ENCODE data around the gene LIN54. TPM values are rescaled to one million over a fixed set of nuclear protein-coding genes. Genes with fewer than 3 reads are reported as not detected.
"Not testable (repeated sequence)": the region's sequence is repeated elsewhere in the genome, so short reads cannot be mapped to it uniquely, and the experiment has no call there.

Gene LIN54
- polyA plus RNA-seq, 1 donor (not counting 4 experiments of a cell fraction or from before 2014, with no cell fraction given): 8.1 TPM

DNA sequence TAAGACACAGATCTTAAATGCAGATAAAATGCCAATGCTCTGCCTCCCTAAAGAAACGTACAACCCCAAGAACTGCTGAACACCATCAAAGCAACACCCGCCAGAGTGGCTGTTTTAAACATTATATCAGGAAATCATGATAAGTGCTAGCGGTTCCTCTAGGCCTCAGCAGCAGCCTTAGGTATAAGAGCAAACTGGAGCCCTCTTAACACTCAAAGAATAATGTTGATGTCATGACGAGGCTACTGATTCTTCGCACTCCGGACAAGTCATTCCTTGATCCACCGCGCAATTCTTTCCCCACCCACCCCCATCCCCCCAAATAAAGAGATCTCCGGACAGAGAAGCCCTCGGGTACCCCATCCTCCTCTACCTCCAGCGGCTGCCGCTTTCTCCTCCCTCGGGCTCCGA, 507 bp downstream of the LIN54 start:
- no peaks in the 10 kb centered on the region for H3K9me3 ChIP-seq (ENCODE audit: control insufficient read depth, low read depth, low read length)
- H3K27me3 ChIP-seq (ENCODE audit: control insufficient read depth, extremely low read depth, insufficient read depth, low read length): no peaks in the 10 kb centered on the region
- no peaks in the 10 kb centered on the region for H3K9me1 ChIP-seq (ENCODE audit: control insufficient read depth, extremely low read depth, insufficient read depth, low read length)
- TF ChIP-seq EZH2 (IDR thresholded peaks at IDR 0.05; ENCODE audit: low read length) (no peak), CTCF (optimal IDR thresholded peaks at IDR 0.05 in 1 of 3, IDR thresholded peaks at IDR 0.05 in 1 of 3, conservative IDR thresholded peaks at IDR 0.05 in 1 of 3; ENCODE audit: extremely low read depth in 1 of 3, insufficient read depth in 2 of 3, low read length in 3 of 3) (no peak)
- H3K36me3 ChIP-seq (ENCODE audit: control insufficient read depth in 2 of 2, extremely low read depth in 1 of 2, insufficient read depth in 2 of 2, low read length in 2 of 2): no peaks in the 10 kb centered on the region
- H3K9ac ChIP-seq (ENCODE audit: control insufficient read depth, extremely low read depth, insufficient read depth, low read length): peak overlapping the region; percentile 94
- no peak for FAIRE-seq
- H4K20me1 ChIP-seq (ENCODE audit: control insufficient read depth, extremely low read depth, insufficient read depth, low read length): no peaks in the 10 kb centered on the region
- H3K4me1 ChIP-seq (ENCODE audit: control insufficient read depth, extremely low read depth, insufficient read depth, low read length): peaks cover 13% of the 10 kb centered on the region
- DNase-seq (ENCODE audit: low read depth, low spot score): no peak
- dilution Hi-C loops (cut with MboI; ENCODE audit: extremely low pct_ligation_motif_present, low sequenced_read_pairs): no loop called here
- peak overlapping the region; percentile 75 to 93 (median 90) for H3K4me3 ChIP-seq (ENCODE audit: control insufficient read depth in 2 of 3, extremely low read depth in 1 of 3, insufficient read depth in 2 of 3, low read depth in 1 of 3, low read length in 3 of 3)
- peak overlapping the region; percentile 91 for H3K4me2 ChIP-seq (ENCODE audit: control insufficient read depth, extremely low read depth, insufficient read depth, low read depth, low read length)
- H3K27ac ChIP-seq (ENCODE audit: control insufficient read depth, insufficient read depth, low read length): peak overlapping the region; percentile 92
- H2AFZ ChIP-seq (ENCODE audit: control insufficient read depth, low read length): peak overlapping the region; percentile 92
- peaks cover 56% of the 10 kb centered on the region for H3K79me2 ChIP-seq (ENCODE audit: control insufficient read depth, insufficient read depth, low read length)

- peaks cover 60% of the 10 kb centered on the region for H3K79me2 ChIP-seq (ENCODE audit: control insufficient read depth, insufficient read depth, low read length)
- dilution Hi-C loops (cut with MboI; ENCODE audit: extremely low pct_ligation_motif_present, low sequenced_read_pairs): no loop called here
- peak overlapping the region; percentile 91 for H3K4me2 ChIP-seq (ENCODE audit: control insufficient read depth, extremely low read depth, insufficient read depth, low read depth, low read length)
- peaks cover 13% of the 10 kb centered on the region for H3K4me1 ChIP-seq (ENCODE audit: control insufficient read depth, extremely low read depth, insufficient read depth, low read length)
- TF ChIP-seq EZH2 (IDR thresholded peaks at IDR 0.05; ENCODE audit: low read length): no peak
- no peak for TF ChIP-seq CTCF (optimal IDR thresholded peaks at IDR 0.05 in 1 of 3, IDR thresholded peaks at IDR 0.05 in 1 of 3, conservative IDR thresholded peaks at IDR 0.05 in 1 of 3; ENCODE audit: extremely low read depth in 1 of 3, insufficient read depth in 2 of 3, low read length in 3 of 3)
- H3K36me3 ChIP-seq (ENCODE audit: control insufficient read depth in 2 of 2, extremely low read depth in 1 of 2, insufficient read depth in 2 of 2, low read length in 2 of 2): no peaks in the 10 kb centered on the region
- no peak for DNase-seq (ENCODE audit: low read depth, low spot score)
- H4K20me1 ChIP-seq (ENCODE audit: control insufficient read depth, extremely low read depth, insufficient read depth, low read length): no peaks in the 10 kb centered on the region
- no peaks in the 10 kb centered on the region for H3K9me1 ChIP-seq (ENCODE audit: control insufficient read depth, extremely low read depth, insufficient read depth, low read length)
- H3K4me3 ChIP-seq (ENCODE audit: control insufficient read depth in 2 of 3, extremely low read depth in 1 of 3, insufficient read depth in 2 of 3, low read depth in 1 of 3, low read length in 3 of 3): peak overlapping the region; percentile 75 to 93 (median 90)
- no peaks in the 10 kb centered on the region for H3K9me3 ChIP-seq (ENCODE audit: control insufficient read depth, low read depth, low read length)
- peak overlapping the region; percentile 92 for H3K27ac ChIP-seq (ENCODE audit: control insufficient read depth, insufficient read depth, low read length)
- H3K9ac ChIP-seq (ENCODE audit: control insufficient read depth, extremely low read depth, insufficient read depth, low read length): peak overlapping the region; percentile 94
- no peak for FAIRE-seq
- H3K27me3 ChIP-seq (ENCODE audit: control insufficient read depth, extremely low read depth, insufficient read depth, low read length): no peaks in the 10 kb centered on the region
- H2AFZ ChIP-seq (ENCODE audit: control insufficient read depth, low read length): peak overlapping the region; percentile 16
Measured at GRCh38 chr4:83009529-83009928, 1.1 kb downstream of the LIN54 start.

DNA sequence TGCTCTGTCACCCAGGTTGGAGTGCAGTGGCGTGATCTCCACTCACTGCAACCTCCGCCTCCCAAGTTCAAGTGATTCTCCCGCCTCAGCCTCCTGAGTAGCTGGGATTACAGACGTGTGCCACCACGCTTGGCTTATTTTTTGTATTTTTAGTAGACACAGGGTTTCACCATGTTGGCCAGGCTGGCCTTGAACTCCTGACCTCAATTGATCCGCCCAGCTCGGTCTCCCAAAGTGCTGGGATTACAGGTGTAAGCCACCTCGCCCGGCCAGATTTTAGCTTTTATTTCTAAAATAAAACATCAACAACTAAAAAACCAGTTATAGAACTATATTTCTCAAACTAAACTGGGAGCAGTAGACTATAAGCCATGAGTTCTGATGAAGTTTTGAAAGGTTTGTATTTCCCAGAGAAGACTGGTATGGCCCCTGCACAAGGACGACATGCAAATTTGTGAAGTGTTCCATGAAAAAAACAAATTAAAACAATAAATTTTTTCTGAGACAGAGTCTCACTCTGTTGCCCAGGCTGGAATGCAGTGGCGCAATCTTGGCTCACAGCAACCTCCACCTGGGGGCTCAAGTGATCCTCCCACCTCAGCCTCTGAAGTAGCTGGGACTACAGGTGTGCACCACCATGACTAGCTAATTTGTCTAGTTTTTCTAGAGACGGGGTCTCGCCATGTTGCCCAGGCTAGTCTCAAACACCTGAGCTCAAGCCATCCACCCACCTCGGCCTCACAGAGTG, 7.4 kb downstream of the LIN54 start:
- H3K27ac ChIP-seq (ENCODE audit: control insufficient read depth, insufficient read depth, low read length); H3K4me2 ChIP-seq (ENCODE audit: control insufficient read depth, extremely low read depth, insufficient read depth, low read depth, low read length); H4K20me1 ChIP-seq (ENCODE audit: control insufficient read depth, extremely low read depth, insufficient read depth, low read length); DNase-seq (ENCODE audit: low read depth, low spot score); H3K36me3 ChIP-seq (ENCODE audit: control insufficient read depth in 2 of 2, extremely low read depth in 1 of 2, insufficient read depth in 2 of 2, low read length in 2 of 2); H3K9me1 ChIP-seq (ENCODE audit: control insufficient read depth, extremely low read depth, insufficient read depth, low read length); H3K27me3 ChIP-seq (ENCODE audit: control insufficient read depth, extremely low read depth, insufficient read depth, low read length); dilution Hi-C loops (cut with MboI; ENCODE audit: extremely low pct_ligation_motif_present, low sequenced_read_pairs); H3K4me1 ChIP-seq (ENCODE audit: control insufficient read depth, extremely low read depth, insufficient read depth, low read length); H3K4me3 ChIP-seq (ENCODE audit: control insufficient read depth in 2 of 3, extremely low read depth in 1 of 3, insufficient read depth in 2 of 3, low read depth in 1 of 3, low read length in 3 of 3); H3K9ac ChIP-seq (ENCODE audit: control insufficient read depth, extremely low read depth, insufficient read depth, low read length); H3K9me3 ChIP-seq (ENCODE audit: control insufficient read depth, low read depth, low read length); FAIRE-seq; H2AFZ ChIP-seq (ENCODE audit: control insufficient read depth, low read length): not testable (repeated sequence)
- peaks cover 59% of the 10 kb centered on the region for H3K79me2 ChIP-seq (ENCODE audit: control insufficient read depth, insufficient read depth, low read length)
